Measurements from ENCODE around the gene PRTN3. TPM values are rescaled to one million over a fixed set of nuclear protein-coding genes. Genes with fewer than 3 reads are reported as not detected.
"Not testable (repeated sequence)": the region's sequence is repeated elsewhere in the genome, so short reads cannot be mapped to it uniquely, and the experiment has no call there.

The PRTN3 gene
- polyA plus RNA-seq, 4 donors, result 0.41 TPM; not detected in 3

GRCh38 chr19:829129-829758 is 11.6 kb upstream of the PRTN3 start:
- no peak overlapping the region for H3K27ac ChIP-seq (ENCODE audit: low read depth in 1 of 3, low read length in 2 of 3)
- FAIRE-seq (no peak), DNase-seq (no peak)
- H3K4me1 ChIP-seq (ENCODE audit: control insufficient read depth in 3 of 3, insufficient read depth in 2 of 3, low read depth in 1 of 3, low read length in 2 of 3), result no peaks in the 10 kb centered on the region
- whole genome bisulfite sequencing, 3 donors, result 59 to 71% (median 71%) methylated on average over 18 of the region's 18 CpGs
- no peaks in the 10 kb centered on the region for H3K9me3 ChIP-seq (ENCODE audit: control insufficient read depth in 2 of 2, insufficient read depth in 1 of 2, low read depth in 1 of 2, low read length in 1 of 2)
- H3K4me3 ChIP-seq (ENCODE audit: low read depth in 1 of 3, low read length in 3 of 3), result no peak overlapping the region
- H3K27me3 ChIP-seq (ENCODE audit: control insufficient read depth in 3 of 3, insufficient read depth in 3 of 3, low read length in 3 of 3), result peaks cover 0 to 25% (median 9%) of the 10 kb centered on the region in 3 donors
- H3K36me3 ChIP-seq (ENCODE audit: control insufficient read depth in 3 of 3, insufficient read depth in 2 of 3, low read depth in 1 of 3, low read length in 3 of 3), result no peaks in the 10 kb centered on the region

- H3K27ac ChIP-seq (ENCODE audit: low read depth in 1 of 3, low read length in 2 of 3), result no peak overlapping the region
- peaks cover 5 to 30% (median 14%) of the 10 kb centered on the region in 3 donors for H3K27me3 ChIP-seq (ENCODE audit: control insufficient read depth in 3 of 3, insufficient read depth in 3 of 3, low read length in 3 of 3)
- FAIRE-seq (no peak), DNase-seq (no peak)
- H3K4me3 ChIP-seq (ENCODE audit: low read depth in 1 of 3, low read length in 3 of 3), result no peak overlapping the region
- H3K4me1 ChIP-seq (ENCODE audit: control insufficient read depth in 3 of 3, insufficient read depth in 2 of 3, low read depth in 1 of 3, low read length in 2 of 3), result no peaks in the 10 kb centered on the region
- H3K36me3 ChIP-seq (ENCODE audit: control insufficient read depth in 3 of 3, insufficient read depth in 2 of 3, low read depth in 1 of 3, low read length in 3 of 3), result no peaks in the 10 kb centered on the region
- no peaks in the 10 kb centered on the region for H3K9me3 ChIP-seq (ENCODE audit: control insufficient read depth in 2 of 2, insufficient read depth in 1 of 2, low read depth in 1 of 2, low read length in 1 of 2)
- 23 to 54% (median 36%) methylated on average over 31 to 38 of the region's 38 CpGs for WGBS, 3 donors
These were observed 9.1 kb upstream of the PRTN3 start for GRCh38 chr19:831407-832369.

GRCh38 chr19:834216-834615 is 6.6 kb upstream of the PRTN3 start:
- H3K4me1 ChIP-seq (ENCODE audit: control insufficient read depth in 3 of 3, insufficient read depth in 2 of 3, low read depth in 1 of 3, low read length in 2 of 3), result no peaks in the 10 kb centered on the region
- WGBS, 3 donors, result 74 to 81% (median 77%) methylated on average over 24 of the region's 24 CpGs
- no peak for DNase-seq
- FAIRE-seq, result no peak
- no peaks in the 10 kb centered on the region for H3K9me3 ChIP-seq (ENCODE audit: control insufficient read depth in 2 of 2, insufficient read depth in 1 of 2, low read depth in 1 of 2, low read length in 1 of 2)
- no peaks in the 10 kb centered on the region for H3K36me3 ChIP-seq (ENCODE audit: control insufficient read depth in 3 of 3, insufficient read depth in 2 of 3, low read depth in 1 of 3, low read length in 3 of 3)
- H3K27ac ChIP-seq (ENCODE audit: low read depth in 1 of 3, low read length in 2 of 3), result no peak overlapping the region
- peaks cover 5 to 36% (median 10%) of the 10 kb centered on the region in 3 donors for H3K27me3 ChIP-seq (ENCODE audit: control insufficient read depth in 3 of 3, insufficient read depth in 3 of 3, low read length in 3 of 3)
- no peak overlapping the region for H3K4me3 ChIP-seq (ENCODE audit: low read depth in 1 of 3, low read length in 3 of 3)

GRCh38 chr19:835210-835810 is 5.5 kb upstream of the PRTN3 start:
- Histone ChIP-seq H3K4me3 (ENCODE audit: low read depth in 1 of 3, low read length in 3 of 3) (no peak overlapping the region), H3K27ac (ENCODE audit: low read depth in 1 of 3, low read length in 2 of 3) (no peak overlapping the region), H3K4me1 (ENCODE audit: control insufficient read depth in 3 of 3, insufficient read depth in 2 of 3, low read depth in 1 of 3, low read length in 2 of 3) (no peaks in the 10 kb centered on the region), H3K27me3 (ENCODE audit: control insufficient read depth in 3 of 3, insufficient read depth in 3 of 3, low read length in 3 of 3) (peaks cover 5 to 32% (median 8%) of the 10 kb centered on the region in 3 donors), H3K36me3 (ENCODE audit: control insufficient read depth in 3 of 3, insufficient read depth in 2 of 3, low read depth in 1 of 3, low read length in 3 of 3) (no peaks in the 10 kb centered on the region), H3K9me3 (ENCODE audit: control insufficient read depth in 2 of 2, insufficient read depth in 1 of 2, low read depth in 1 of 2, low read length in 1 of 2) (no peaks in the 10 kb centered on the region)
- FAIRE-seq (no peak), DNase-seq (no peak)
- WGBS, 3 donors, result 68 to 73% (median 70%) methylated on average over 31 to 36 of the region's 36 CpGs

- H3K27me3 ChIP-seq (ENCODE audit: control insufficient read depth in 3 of 3, insufficient read depth in 3 of 3, low read length in 3 of 3), result peaks cover 4 to 61% (median 10%) of the 10 kb centered on the region in 3 donors
- not testable (repeated sequence) for FAIRE-seq; DNase-seq; H3K4me3 ChIP-seq (ENCODE audit: low read depth in 1 of 3, low read length in 3 of 3); H3K27ac ChIP-seq (ENCODE audit: low read depth in 1 of 3, low read length in 2 of 3); H3K9me3 ChIP-seq (ENCODE audit: control insufficient read depth in 2 of 2, insufficient read depth in 1 of 2, low read depth in 1 of 2, low read length in 1 of 2); H3K4me1 ChIP-seq (ENCODE audit: control insufficient read depth in 3 of 3, insufficient read depth in 2 of 3, low read depth in 1 of 3, low read length in 2 of 3); H3K36me3 ChIP-seq (ENCODE audit: control insufficient read depth in 3 of 3, insufficient read depth in 2 of 3, low read depth in 1 of 3, low read length in 3 of 3)
- 68 to 79% (median 72%) methylated on average over 7 of the region's 7 CpGs for WGBS, 3 donors
These were observed 2.0 kb downstream of the PRTN3 start for GRCh38 chr19:842802-843179.

- 2 to 4% (median 3%) methylated on average over 35 to 46 of the region's 46 CpGs for WGBS, 3 donors
- Histone ChIP-seq H3K27me3 (ENCODE audit: control insufficient read depth in 3 of 3, insufficient read depth in 3 of 3, low read length in 3 of 3) (peaks cover 4 to 66% (median 10%) of the 10 kb centered on the region in 3 donors), H3K27ac (ENCODE audit: low read depth in 1 of 3, low read length in 2 of 3) (no peak overlapping the region), H3K4me3 (ENCODE audit: low read depth in 1 of 3, low read length in 3 of 3) (no peak overlapping the region), H3K36me3 (ENCODE audit: control insufficient read depth in 3 of 3, insufficient read depth in 2 of 3, low read depth in 1 of 3, low read length in 3 of 3) (no peaks in the 10 kb centered on the region), H3K4me1 (ENCODE audit: control insufficient read depth in 3 of 3, insufficient read depth in 2 of 3, low read depth in 1 of 3, low read length in 2 of 3) (peaks cover 0 to 5% (median 0%) of the 10 kb centered on the region in 3 donors), H3K9me3 (ENCODE audit: control insufficient read depth in 2 of 2, insufficient read depth in 1 of 2, low read depth in 1 of 2, low read length in 1 of 2) (no peaks in the 10 kb centered on the region)
- FAIRE-seq (no peak), DNase-seq (no peak)
These were observed 2.5 kb downstream of the PRTN3 start for GRCh38 chr19:843180-843835.

GRCh38 chr19:843836-844545 is 3.2 kb downstream of the PRTN3 start:
- no peak overlapping the region for H3K4me3 ChIP-seq (ENCODE audit: low read depth in 1 of 3, low read length in 3 of 3)

More at GRCh38 chr19:843836-844545, 3.2 kb downstream of the PRTN3 start:
- no peak for DNase-seq
- H3K36me3 ChIP-seq (ENCODE audit: control insufficient read depth in 3 of 3, insufficient read depth in 2 of 3, low read depth in 1 of 3, low read length in 3 of 3), result no peaks in the 10 kb centered on the region
- H3K4me1 ChIP-seq (ENCODE audit: control insufficient read depth in 3 of 3, insufficient read depth in 2 of 3, low read depth in 1 of 3, low read length in 2 of 3), result peaks cover 0 to 5% (median 0%) of the 10 kb centered on the region in 3 donors
- FAIRE-seq, result no peak
- no peaks in the 10 kb centered on the region for H3K9me3 ChIP-seq (ENCODE audit: control insufficient read depth in 2 of 2, insufficient read depth in 1 of 2, low read depth in 1 of 2, low read length in 1 of 2)
- no peak overlapping the region for H3K27ac ChIP-seq (ENCODE audit: low read depth in 1 of 3, low read length in 2 of 3)
- 9 to 33% (median 10%) methylated on average over 24 to 69 of the region's 70 CpGs for WGBS, 3 donors
- H3K27me3 ChIP-seq (ENCODE audit: control insufficient read depth in 3 of 3, insufficient read depth in 3 of 3, low read length in 3 of 3), result peaks cover 4 to 68% (median 10%) of the 10 kb centered on the region in 3 donors
